ENCODE results near the gene TMEM178A. TPM values are rescaled to one million over a fixed set of nuclear protein-coding genes. Genes with fewer than 3 reads are reported as not detected.

TMEM178A gene
- total RNA-seq, 1 donor from 2014 or later, result 2.8 TPM

GRCh38 chr2:39706945-39707344, 41.2 kb downstream of the TMEM178A start:
- no peak for DNase-seq (ENCODE audit: low read depth)
- no peak overlapping the region for H3K4me3 ChIP-seq (ENCODE audit: low read depth, low read length)
- no peak for TF ChIP-seq CTCF (conservative IDR thresholded peaks at IDR 0.05; ENCODE audit: low read depth, low read length)

- no peak for DNase-seq (ENCODE audit: low read depth)
- no peak for TF ChIP-seq CTCF (conservative IDR thresholded peaks at IDR 0.05; ENCODE audit: low read depth, low read length)
- no peak overlapping the region for H3K4me3 ChIP-seq (ENCODE audit: low read depth, low read length)
Observed at GRCh38 chr2:39708003-39708402, 42.3 kb downstream of the TMEM178A start.

GRCh38 chr2:39710807-39711206, 45.1 kb downstream of the TMEM178A start:
- H3K4me3 ChIP-seq (ENCODE audit: low read depth, low read length), result no peak overlapping the region
- no peak for DNase-seq (ENCODE audit: low read depth)
- TF ChIP-seq CTCF (conservative IDR thresholded peaks at IDR 0.05; ENCODE audit: low read depth, low read length), result no peak

- no peak overlapping the region for H3K4me3 ChIP-seq (ENCODE audit: low read depth, low read length)
- DNase-seq (ENCODE audit: low read depth), result no peak
- TF ChIP-seq CTCF (conservative IDR thresholded peaks at IDR 0.05; ENCODE audit: low read depth, low read length), result no peak
Observed at GRCh38 chr2:39712953-39713352, 47.2 kb downstream of the TMEM178A start.

- DNase-seq (ENCODE audit: low read depth), result no peak
- no peak for TF ChIP-seq CTCF (conservative IDR thresholded peaks at IDR 0.05; ENCODE audit: low read depth, low read length)
- no peak overlapping the region for H3K4me3 ChIP-seq (ENCODE audit: low read depth, low read length)
Observed at GRCh38 chr2:39715095-39715494, 49.4 kb downstream of the TMEM178A start.

- DNase-seq (ENCODE audit: low read depth), result no peak
- TF ChIP-seq CTCF (conservative IDR thresholded peaks at IDR 0.05; ENCODE audit: low read depth, low read length), result no peak
- no peak overlapping the region for H3K4me3 ChIP-seq (ENCODE audit: low read depth, low read length)
Observed at GRCh38 chr2:39715822-39716221, 50.1 kb downstream of the TMEM178A start.

GRCh38 chr2:39717067-39717466, 51.4 kb downstream of the TMEM178A start:
- H3K4me3 ChIP-seq (ENCODE audit: low read depth, low read length), result no peak overlapping the region
- TF ChIP-seq CTCF (conservative IDR thresholded peaks at IDR 0.05; ENCODE audit: low read depth, low read length), result no peak
- no peak for DNase-seq (ENCODE audit: low read depth)

Data from epithelial cell of proximal tubule (primary cell).